GM23248 (cell line): ENCODE results near the gene ING3.

Source experiments
- EZH2 ChIP-seq: fragments of 200-600 bp; sonication (generic); IDR thresholded peaks from 2 replicates; pipeline ENCODE4 v1.6.1; 2018; ENCODE audit warnings: antibody characterized with exemption, mild to moderate bottlenecking; ENCODE audit not compliant: insufficient read depth, poor library complexity, severe bottlenecking
- EZH2phosphoT487 ChIP-seq: fragments of 200-600 bp; sonication (generic); IDR thresholded peaks from 2 replicates; pipeline ENCODE4 v1.6.1; 2018; ENCODE audit warnings: antibody characterized with exemption, moderate library complexity, mild to moderate bottlenecking, low read depth; ENCODE audit not compliant: insufficient read depth

GRCh38 chr7:121012170-121012874 lies 61.7 kb downstream of the ING3 start:
- TF ChIP-seq EZH2 (no peak), EZH2phosphoT487 (no peak)
